GM12891 (cell line): ENCODE data around the gene DHX58.

ENCODE experiments used
- PAX5 ChIP-seq: IDR thresholded peaks from 2 replicates; pipeline ENCODE4 v1.6.1; 2011; ENCODE audit warnings: low read length, moderate library complexity, mild to moderate bottlenecking; ENCODE audit not compliant: insufficient read depth, severe bottlenecking
- POLR2A ChIP-seq: IDR thresholded peaks from 2 replicates; pipeline ENCODE4 v1.6.1; 2011; ENCODE audit warnings: low read depth, low read length, control low read depth
- POLR2AphosphoS5 ChIP-seq: IDR thresholded peaks from 2 replicates; pipeline ENCODE4 v1.6.1; 2011; ENCODE audit warnings: low read depth, low read length, control low read depth
- SPI1 ChIP-seq: IDR thresholded peaks from 2 replicates; pipeline ENCODE4 v1.6.1; 2011; ENCODE audit warnings: low read depth, low read length, control low read depth
- TAF1 ChIP-seq: IDR thresholded peaks from 2 replicates; pipeline ENCODE4 v1.6.1; 2011; ENCODE audit warnings: low read depth, low read length, control low read depth

DNA sequence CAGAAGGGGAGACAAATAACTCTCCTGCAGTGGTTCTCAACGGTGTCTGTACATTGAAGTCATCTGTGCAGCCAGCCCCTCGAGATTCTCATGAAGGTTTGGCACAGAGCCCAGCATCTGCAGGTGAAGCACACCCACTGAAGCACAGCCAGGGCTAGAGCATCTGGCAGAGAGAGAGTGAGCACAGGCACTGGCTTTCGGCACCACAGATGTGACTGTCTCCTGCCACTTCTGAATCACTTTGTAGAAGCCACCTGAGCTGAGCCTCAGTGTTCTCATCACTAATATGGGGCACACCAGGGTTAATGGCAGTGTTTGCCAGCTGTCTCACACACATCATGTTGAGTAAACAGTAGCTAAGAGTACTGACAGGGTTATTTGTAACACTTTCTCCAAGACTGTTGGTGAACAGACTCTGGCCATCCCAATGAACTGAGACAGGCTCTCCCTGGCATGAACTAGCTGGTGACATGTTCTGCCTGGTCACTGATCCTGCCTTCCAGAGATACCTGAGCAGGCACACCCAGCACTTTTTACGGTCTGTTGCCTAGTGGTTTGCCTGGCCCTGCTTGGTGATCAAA lies 21.0 kb upstream of the DHX58 start:
- TF ChIP-seq POLR2A, result no peak
- no peak for TF ChIP-seq POLR2AphosphoS5
- no peak for TF ChIP-seq SPI1
- TF ChIP-seq TAF1, result no peak
- TF ChIP-seq PAX5, result no peak
